Sigmoid colon (tissue), 7 donors: ENCODE measurements around the gene HIVEP3. TPM values are rescaled to one million over a fixed set of nuclear protein-coding genes. Genes with fewer than 3 reads are reported as not detected.

ENCODE experiments used
- DNase-seq: peaks from one replicate; pipeline ENCODE4 v3.0.0-alpha.2; 2019
- H3K27ac ChIP-seq, 4 donors: fragments of 200-600 bp; sonication (generic); one replicate each; pipeline ENCODE4 v1.5.1; 2016 to 2019; ENCODE audit warnings: mild to moderate bottlenecking in 1 of 4
- H3K27me3 ChIP-seq, 3 donors: fragments of 200-600 bp; sonication (generic); one replicate each; pipeline ENCODE4 v1.5.1; 2019; ENCODE audit warnings: mild to moderate bottlenecking in 1 of 3
- H3K36me3 ChIP-seq, 4 donors: fragments of 200-600 bp; sonication (generic); one replicate each; pipeline ENCODE4 v1.5.1; 2016 to 2019
- H3K4me1 ChIP-seq, 4 donors: fragments of 200-600 bp; sonication (generic); one replicate each; pipeline ENCODE4 v1.5.1; 2017 to 2019
- H3K4me3 ChIP-seq, 4 donors: fragments of 200-600 bp; sonication (generic); one replicate each; pipeline ENCODE4 v1.5.1; 2017 to 2019; ENCODE audit warnings: mild to moderate bottlenecking in 2 of 4, moderate library complexity in 1 of 4
- H3K9me3 ChIP-seq, 4 donors: fragments of 200-600 bp in 3 of 4; sonication (generic) in 3 of 4; one replicate each; pipeline versions ENCODE4 v1.5.1 to v1.6.1; 2013 to 2019
- EP300 ChIP-seq, 4 donors: sonication (generic); formaldehyde crosslinking; IDR thresholded peaks; one replicate each; pipeline ENCODE4 v1.6.1; 2017; ENCODE audit warnings: antibody characterized with exemption in 4 of 4
- POLR2A ChIP-seq, 2 donors: fragments of 450-650 bp; IDR thresholded peaks; one replicate each; pipeline ENCODE4 v1.6.1; 2016; ENCODE audit warnings: antibody characterized with exemption in 2 of 2, mild to moderate bottlenecking in 2 of 2, moderate library complexity in 2 of 2
- POLR2AphosphoS5 ChIP-seq, 4 donors: sonication (generic); formaldehyde crosslinking; IDR thresholded peaks; one replicate each; pipeline ENCODE4 v1.6.1; 2017; ENCODE audit warnings: antibody characterized with exemption in 4 of 4
- WGBS, 2 donors: extraction: QIAGEN DNeasy Blood & Tissue Kit; methylation state at CpG; one replicate each; pipeline ENCODE4 v1.1.7; 2013; 5-methylcytosine and 5-hydroxymethylcytosine counted together
- intact Hi-C: fragments of 100-400 bp; cut with DNase I; formaldehyde crosslinking; loops from one replicate; pipeline ENCODE4 v1.15.1; 2023
- polyA plus RNA-seq, 3 donors: library from polyadenylated mRNA; stranded (reverse); fragments of 200-250 nt; gene quantifications; one replicate each; pipeline ENCODE4 v1.2.3, GENCODE V29; 2013
- total RNA-seq, 4 donors: library from RNA; depleted of rRNA; stranded (reverse); fragments of >200 nt; gene quantifications; one replicate each; pipeline ENCODE4 v1.1.0, GENCODE V29; 2016
- TF ChIP-seq, protein P1 (sequence below), 4 experiments: fragments of 450-650 bp in 3 of 4; fragments of 200-600 bp in 1 of 4; IDR thresholded peaks; one replicate each; pipeline ENCODE4 v1.5.1; 2016 to 2019; ENCODE audit warnings: antibody characterized with exemption in 4 of 4, mild to moderate bottlenecking in 3 of 4, moderate library complexity in 2 of 4
- donor health status: healthy with polysubstance abuse.
- donor health status: Bipolar disorder and iron deficiency.
- donor health status: healthy.

HIVEP3 gene
- total and polyA plus RNA-seq, 7 donors = 1.4 to 7.8 (median 3.2) TPM

DNA sequence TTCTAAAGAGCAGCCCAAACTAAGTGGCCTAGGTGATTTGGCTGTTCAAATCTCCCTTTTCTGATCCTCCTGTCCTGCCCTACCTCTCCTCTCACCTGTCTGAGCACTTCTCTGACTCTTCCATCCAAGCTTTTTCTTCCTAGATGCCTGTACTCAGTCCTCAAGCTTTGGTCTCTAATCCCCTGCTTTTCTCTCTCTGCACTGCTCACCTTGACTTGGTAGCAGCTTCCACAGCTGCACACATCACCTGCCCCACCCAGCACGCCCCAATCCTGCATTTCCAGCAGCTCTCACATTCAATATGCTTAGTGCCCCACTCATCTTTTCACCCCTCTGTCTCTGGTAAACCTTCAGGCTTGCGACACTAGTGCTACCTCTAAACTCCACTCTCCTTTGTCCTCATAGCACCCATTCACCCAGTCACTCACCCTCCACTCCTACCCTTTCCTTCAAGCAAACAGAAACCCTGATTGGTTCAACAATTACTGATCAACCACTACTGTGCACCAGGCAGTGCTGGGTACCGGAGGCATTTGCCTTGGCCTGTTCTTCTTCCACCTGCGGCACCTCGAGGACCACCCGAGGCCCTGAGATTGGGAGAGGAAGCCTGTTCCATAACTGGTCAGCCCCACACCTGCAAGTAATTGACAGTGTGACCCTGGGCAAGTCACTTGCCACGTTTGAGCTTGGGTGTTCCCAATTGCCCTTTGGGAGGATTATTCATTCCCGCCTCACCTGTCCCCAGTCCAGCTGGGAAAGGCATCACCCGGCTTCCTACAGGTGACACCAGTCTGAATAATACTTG is 298.2 kb downstream of the HIVEP3 start:
- Histone ChIP-seq H3K36me3 (no peaks in the 10 kb centered on the region), H3K4me1 (peaks cover 0 to 8% (median 0%) of the 10 kb centered on the region in 4 donors), H3K27me3 (no peaks in the 10 kb centered on the region), H3K27ac (no peak overlapping the region), H3K9me3 (no peaks in the 10 kb centered on the region), H3K4me3 (no peak overlapping the region)
- DNase-seq = peak; percentile 20
- intact Hi-C loops = no loop called here
- 80 to 81% methylated on average over 9 of the region's 9 CpGs for WGBS, 2 donors
- TF ChIP-seq POLR2AphosphoS5 (IDR thresholded peaks at IDR 0.05) = no peak
- TF ChIP-seq, protein P1, sequence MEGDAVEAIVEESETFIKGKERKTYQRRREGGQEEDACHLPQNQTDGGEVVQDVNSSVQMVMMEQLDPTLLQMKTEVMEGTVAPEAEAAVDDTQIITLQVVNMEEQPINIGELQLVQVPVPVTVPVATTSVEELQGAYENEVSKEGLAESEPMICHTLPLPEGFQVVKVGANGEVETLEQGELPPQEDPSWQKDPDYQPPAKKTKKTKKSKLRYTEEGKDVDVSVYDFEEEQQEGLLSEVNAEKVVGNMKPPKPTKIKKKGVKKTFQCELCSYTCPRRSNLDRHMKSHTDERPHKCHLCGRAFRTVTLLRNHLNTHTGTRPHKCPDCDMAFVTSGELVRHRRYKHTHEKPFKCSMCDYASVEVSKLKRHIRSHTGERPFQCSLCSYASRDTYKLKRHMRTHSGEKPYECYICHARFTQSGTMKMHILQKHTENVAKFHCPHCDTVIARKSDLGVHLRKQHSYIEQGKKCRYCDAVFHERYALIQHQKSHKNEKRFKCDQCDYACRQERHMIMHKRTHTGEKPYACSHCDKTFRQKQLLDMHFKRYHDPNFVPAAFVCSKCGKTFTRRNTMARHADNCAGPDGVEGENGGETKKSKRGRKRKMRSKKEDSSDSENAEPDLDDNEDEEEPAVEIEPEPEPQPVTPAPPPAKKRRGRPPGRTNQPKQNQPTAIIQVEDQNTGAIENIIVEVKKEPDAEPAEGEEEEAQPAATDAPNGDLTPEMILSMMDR (IDR thresholded peaks at IDR 0.05) = no peak
- no peak for TF ChIP-seq POLR2A (IDR thresholded peaks at IDR 0.05)
- no peak for TF ChIP-seq EP300 (IDR thresholded peaks at IDR 0.05)

DNA sequence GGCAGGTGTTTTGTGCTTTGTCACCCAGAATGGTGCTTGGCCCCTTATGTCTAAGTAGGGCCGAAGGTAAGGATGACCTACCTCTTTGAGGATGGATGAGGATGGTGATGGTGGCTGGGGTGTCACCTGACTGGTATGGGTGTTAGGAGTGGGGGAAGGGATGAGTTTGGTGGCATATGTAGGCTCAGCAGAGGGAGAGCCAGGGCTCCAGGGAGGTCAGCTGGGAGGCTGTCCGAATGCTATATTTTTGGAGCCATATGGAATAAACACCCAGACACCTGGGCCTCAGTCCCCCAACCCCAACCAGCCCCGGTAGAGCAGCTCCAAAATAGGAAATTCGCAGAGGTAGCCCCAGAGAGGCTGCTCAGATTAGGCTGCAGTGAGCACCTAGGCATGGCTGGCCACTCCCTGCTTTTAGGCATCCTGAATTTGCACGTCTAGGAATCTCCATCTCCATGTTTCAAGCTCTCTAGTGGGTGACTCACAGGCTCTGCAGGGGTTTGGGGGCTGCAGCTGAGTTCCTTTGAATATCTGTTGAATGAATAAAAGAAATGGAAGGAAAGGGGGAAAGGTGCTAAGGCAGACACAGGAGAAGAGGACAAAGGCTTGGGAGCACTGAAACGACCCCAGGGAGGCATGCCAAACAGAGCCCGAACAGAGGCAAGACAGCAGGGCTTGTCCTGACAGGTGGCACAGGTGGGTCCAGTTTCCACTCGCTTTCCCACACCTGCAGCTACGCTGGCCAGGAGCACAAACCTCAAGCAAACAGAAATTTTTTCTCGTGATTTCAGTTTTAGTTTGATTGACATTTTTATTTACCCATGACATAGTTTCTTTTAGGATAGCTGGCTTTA is 299.0 kb downstream of the HIVEP3 start:
- H3K27ac ChIP-seq = no peak overlapping the region
- no peaks in the 10 kb centered on the region for H3K36me3 ChIP-seq
- TF ChIP-seq EP300 (IDR thresholded peaks at IDR 0.05) = no peak
- TF ChIP-seq POLR2AphosphoS5 (IDR thresholded peaks at IDR 0.05) = no peak
- TF ChIP-seq, protein P1 (IDR thresholded peaks at IDR 0.05) = no peak
- no peak for TF ChIP-seq POLR2A (IDR thresholded peaks at IDR 0.05)
- peaks cover 0 to 8% (median 0%) of the 10 kb centered on the region in 4 donors for H3K4me1 ChIP-seq
- no peak overlapping the region for H3K4me3 ChIP-seq
- no peaks in the 10 kb centered on the region for H3K27me3 ChIP-seq
- DNase-seq = no peak
- 67 to 82% methylated on average over 10 of the region's 10 CpGs for WGBS, 2 donors
- H3K9me3 ChIP-seq = no peaks in the 10 kb centered on the region
- intact Hi-C loops = no loop called here

DNA sequence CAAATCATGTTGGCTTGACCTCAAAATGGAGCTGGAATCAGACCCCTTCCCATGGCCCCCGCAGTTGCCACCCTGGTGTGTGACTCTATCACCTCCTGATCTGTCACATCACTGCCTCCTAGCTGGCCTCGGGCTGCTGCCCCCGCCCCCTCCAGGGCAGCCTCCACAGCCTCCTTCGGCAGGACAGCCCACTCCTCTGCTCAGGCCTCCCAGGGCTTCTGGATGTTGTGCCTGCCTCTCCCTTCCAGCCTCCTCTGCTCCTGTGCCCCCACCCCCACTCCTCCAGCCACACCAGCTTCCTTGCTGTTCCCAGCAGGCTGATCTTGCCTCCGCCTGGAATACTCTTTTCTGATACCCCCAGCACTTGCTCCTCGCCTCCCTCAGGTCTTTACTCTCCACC is 299.9 kb downstream of the HIVEP3 start:
- no peaks in the 10 kb centered on the region for H3K9me3 ChIP-seq
- H3K27ac ChIP-seq = no peak overlapping the region
- no peak overlapping the region for H3K4me3 ChIP-seq
- no peak for TF ChIP-seq POLR2AphosphoS5 (IDR thresholded peaks at IDR 0.05)
- no peak for TF ChIP-seq EP300 (IDR thresholded peaks at IDR 0.05)
- no peak for TF ChIP-seq POLR2A (IDR thresholded peaks at IDR 0.05)
- TF ChIP-seq, protein P1 (IDR thresholded peaks at IDR 0.05) = no peak
- intact Hi-C loops = no loop called here
- no peaks in the 10 kb centered on the region for H3K36me3 ChIP-seq
- WGBS, 2 donors = 90 to 93% methylated on average over 6 of the region's 6 CpGs
- H3K4me1 ChIP-seq = peaks cover 0 to 8% (median 0%) of the 10 kb centered on the region in 4 donors
- no peaks in the 10 kb centered on the region for H3K27me3 ChIP-seq
- no peak for DNase-seq

DNA sequence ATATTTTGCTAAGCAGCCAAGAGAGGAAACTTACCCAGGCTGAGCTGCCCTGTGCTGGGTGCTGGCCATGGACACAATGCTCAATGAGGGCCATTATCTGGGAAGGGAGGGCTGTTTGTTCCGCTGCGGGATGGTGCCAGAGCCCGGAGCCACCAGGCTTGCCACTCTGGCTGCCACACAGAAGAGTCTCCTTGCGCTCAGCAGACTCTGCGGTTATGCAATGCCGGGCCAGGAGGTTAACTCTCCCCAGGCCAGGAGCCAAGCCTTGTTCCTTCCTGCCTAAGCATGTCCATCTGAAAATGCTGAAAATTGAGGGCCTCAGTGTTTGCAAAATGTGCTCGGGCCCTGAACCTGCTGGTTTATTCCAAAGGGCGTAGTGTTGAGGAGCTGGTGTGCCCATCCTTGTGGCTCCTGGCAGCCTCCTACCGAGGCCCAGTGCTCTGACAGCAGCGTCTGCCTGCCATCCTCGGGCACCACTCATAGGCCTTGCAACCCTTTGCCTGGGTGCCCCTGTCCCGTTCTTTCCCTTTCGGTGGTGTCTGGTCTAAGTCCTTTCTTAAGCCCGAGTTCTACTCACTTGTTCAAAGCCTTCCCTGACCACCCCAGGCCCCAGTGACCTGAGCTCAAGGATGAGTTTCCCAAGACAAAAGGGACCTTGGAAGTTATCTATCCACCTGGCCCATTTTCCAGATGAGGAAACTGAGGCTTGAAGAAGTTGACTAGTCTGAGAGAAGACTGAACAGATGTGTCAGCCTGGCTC is 300.5 kb downstream of the HIVEP3 start:
- intact Hi-C loops = no loop called here
- H3K36me3 ChIP-seq = no peaks in the 10 kb centered on the region
- no peaks in the 10 kb centered on the region for H3K27me3 ChIP-seq
- no peak overlapping the region for H3K4me3 ChIP-seq
- DNase-seq = peak; percentile 87
- H3K9me3 ChIP-seq = no peaks in the 10 kb centered on the region
- peaks cover 0 to 4% (median 0%) of the 10 kb centered on the region in 4 donors for H3K4me1 ChIP-seq
- 85 to 87% methylated on average over 14 of the region's 14 CpGs for WGBS, 2 donors
- TF ChIP-seq EP300 (IDR thresholded peaks at IDR 0.05) = no peak
- TF ChIP-seq POLR2AphosphoS5 (IDR thresholded peaks at IDR 0.05) = peak in 1 of 4 donors; percentile 40
- TF ChIP-seq, protein P1 (IDR thresholded peaks at IDR 0.05) = no peak
- H3K27ac ChIP-seq = peak overlapping the region in 1 of 4 donors; percentile 14
